Loucy (cell line): ENCODE data around the gene RAD51B.

Source experiments
- H2AFZ ChIP-seq: fragments of 200-600 bp; sonication (generic); 2 replicates; pipeline ENCODE4 v1.6.0; 2016; ENCODE audit warnings: antibody characterized with exemption, mild to moderate bottlenecking, low read length, moderate library complexity
- H3F3A ChIP-seq: fragments of 200-600 bp; 2 replicates; pipeline ENCODE4 v1.6.0; 2016; ENCODE audit warnings: antibody characterized with exemption, low read depth, mild to moderate bottlenecking
- H3K27me3 ChIP-seq: fragments of 200-600 bp; sonication (generic); 2 replicates; pipeline ENCODE4 v1.6.1; 2014; ENCODE audit warnings: low read length, mild to moderate bottlenecking; ENCODE audit not compliant: insufficient read depth, poor library complexity, severe bottlenecking
- H3K36me3 ChIP-seq: fragments of 200-600 bp; sonication (generic); 2 replicates; pipeline ENCODE4 v1.6.1; 2016; ENCODE audit warnings: low read length; ENCODE audit not compliant: insufficient read depth
- H3K4me1 ChIP-seq: fragments of 200-600 bp; sonication (generic); 2 replicates; pipeline ENCODE4 v1.5.1; 2014; ENCODE audit warnings: low read length, mild to moderate bottlenecking; ENCODE audit not compliant: insufficient read depth, poor library complexity, severe bottlenecking
- H3K4me2 ChIP-seq: fragments of 200-600 bp; sonication (generic); 2 replicates; pipeline ENCODE4 v1.6.0; 2014; ENCODE audit warnings: antibody characterized with exemption, low read length, low read depth, mild to moderate bottlenecking; ENCODE audit not compliant: poor library complexity, severe bottlenecking
- H3K4me3 ChIP-seq: fragments of 200-600 bp; sonication (generic); 2 replicates; pipeline ENCODE4 v1.5.1; 2014; ENCODE audit warnings: low read length, mild to moderate bottlenecking, mixed read lengths; ENCODE audit not compliant: poor library complexity, severe bottlenecking
- H3K79me2 ChIP-seq: fragments of 200-600 bp; sonication (generic); 2 replicates; pipeline ENCODE4 v1.6.1; 2014; ENCODE audit warnings: low read length; ENCODE audit not compliant: insufficient read depth
- H3K9ac ChIP-seq: fragments of 200-600 bp; sonication (generic); 2 replicates; pipeline ENCODE4 v1.6.0; 2014; ENCODE audit warnings: mild to moderate bottlenecking, low read depth, low read length, moderate library complexity; ENCODE audit not compliant: poor library complexity, severe bottlenecking
- H3K9me2 ChIP-seq: fragments of 200-600 bp; sonication (generic); replicated peaks from 2 replicates; pipeline ENCODE4 v1.6.1; 2016; ENCODE audit warnings: low read depth, low read length, mixed read lengths
- H3K9me3 ChIP-seq: fragments of 200-600 bp; sonication (generic); 2 replicates; pipeline ENCODE4 v1.6.1; 2014; ENCODE audit warnings: mild to moderate bottlenecking, antibody characterized with exemption, low read length, low read depth; ENCODE audit not compliant: insufficient read depth
- H4K20me1 ChIP-seq: fragments of 200-600 bp; sonication (generic); 2 replicates; pipeline ENCODE4 v1.6.0; 2014; ENCODE audit warnings: antibody characterized with exemption, low read length, mild to moderate bottlenecking; ENCODE audit not compliant: insufficient read depth, poor library complexity, severe bottlenecking
- EZH2phosphoT487 ChIP-seq: fragments of 200-600 bp; IDR thresholded peaks from 2 replicates; pipeline ENCODE4 v1.6.1; 2018; ENCODE audit warnings: antibody characterized with exemption, mild to moderate bottlenecking, moderate library complexity, borderline replicate concordance
- TF ChIP-seq, protein P1 (sequence below): fragments of 200-600 bp; sonication (generic); conservative IDR thresholded peaks from 2 replicates; pipeline ENCODE4 v1.5.1; 2014; ENCODE audit warnings: mild to moderate bottlenecking, antibody characterized with exemption, low read length

Gene RAD51B

DNA sequence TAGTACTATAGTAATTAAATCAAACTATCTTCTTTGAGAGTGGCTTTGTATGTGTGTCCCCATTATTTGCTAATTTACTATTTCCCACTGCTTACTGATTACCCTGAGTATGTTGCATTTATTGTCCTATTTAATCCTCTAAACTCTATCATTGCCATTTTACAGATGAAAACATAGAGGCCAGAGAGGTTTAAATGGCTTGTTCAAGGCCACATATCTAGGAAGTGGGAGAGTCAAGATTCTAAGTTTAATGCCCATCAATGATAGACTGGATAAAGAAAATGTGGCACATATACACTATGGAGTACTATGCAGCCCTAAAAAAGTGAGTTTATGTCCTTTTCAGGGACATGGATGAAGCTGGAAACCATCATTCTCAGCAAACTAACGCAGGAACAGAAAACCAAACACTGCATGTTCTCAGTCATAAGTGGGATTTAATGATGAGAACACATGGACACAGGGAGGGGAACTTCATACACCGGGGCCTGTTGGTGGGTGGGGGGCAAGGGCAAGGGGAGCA is 553.6 kb downstream of the RAD51B start:
- TF ChIP-seq EZH2phosphoT487: no peak
- TF ChIP-seq, protein P1, sequence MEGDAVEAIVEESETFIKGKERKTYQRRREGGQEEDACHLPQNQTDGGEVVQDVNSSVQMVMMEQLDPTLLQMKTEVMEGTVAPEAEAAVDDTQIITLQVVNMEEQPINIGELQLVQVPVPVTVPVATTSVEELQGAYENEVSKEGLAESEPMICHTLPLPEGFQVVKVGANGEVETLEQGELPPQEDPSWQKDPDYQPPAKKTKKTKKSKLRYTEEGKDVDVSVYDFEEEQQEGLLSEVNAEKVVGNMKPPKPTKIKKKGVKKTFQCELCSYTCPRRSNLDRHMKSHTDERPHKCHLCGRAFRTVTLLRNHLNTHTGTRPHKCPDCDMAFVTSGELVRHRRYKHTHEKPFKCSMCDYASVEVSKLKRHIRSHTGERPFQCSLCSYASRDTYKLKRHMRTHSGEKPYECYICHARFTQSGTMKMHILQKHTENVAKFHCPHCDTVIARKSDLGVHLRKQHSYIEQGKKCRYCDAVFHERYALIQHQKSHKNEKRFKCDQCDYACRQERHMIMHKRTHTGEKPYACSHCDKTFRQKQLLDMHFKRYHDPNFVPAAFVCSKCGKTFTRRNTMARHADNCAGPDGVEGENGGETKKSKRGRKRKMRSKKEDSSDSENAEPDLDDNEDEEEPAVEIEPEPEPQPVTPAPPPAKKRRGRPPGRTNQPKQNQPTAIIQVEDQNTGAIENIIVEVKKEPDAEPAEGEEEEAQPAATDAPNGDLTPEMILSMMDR: no peak
- Histone ChIP-seq H3K9me3 (no peaks in the 10 kb centered on the region), H3K36me3 (no peaks in the 10 kb centered on the region), H2AFZ (no peak overlapping the region), H4K20me1 (no peaks in the 10 kb centered on the region), H3K27me3 (no peaks in the 10 kb centered on the region), H3K4me2 (no peak overlapping the region), H3K4me3 (no peak overlapping the region), H3K4me1 (peaks cover 66% of the 10 kb centered on the region), H3K9me2 (no peaks in the 10 kb centered on the region), H3K9ac (no peak overlapping the region), H3K79me2 (no peaks in the 10 kb centered on the region), H3F3A (no peaks in the 10 kb centered on the region)

DNA sequence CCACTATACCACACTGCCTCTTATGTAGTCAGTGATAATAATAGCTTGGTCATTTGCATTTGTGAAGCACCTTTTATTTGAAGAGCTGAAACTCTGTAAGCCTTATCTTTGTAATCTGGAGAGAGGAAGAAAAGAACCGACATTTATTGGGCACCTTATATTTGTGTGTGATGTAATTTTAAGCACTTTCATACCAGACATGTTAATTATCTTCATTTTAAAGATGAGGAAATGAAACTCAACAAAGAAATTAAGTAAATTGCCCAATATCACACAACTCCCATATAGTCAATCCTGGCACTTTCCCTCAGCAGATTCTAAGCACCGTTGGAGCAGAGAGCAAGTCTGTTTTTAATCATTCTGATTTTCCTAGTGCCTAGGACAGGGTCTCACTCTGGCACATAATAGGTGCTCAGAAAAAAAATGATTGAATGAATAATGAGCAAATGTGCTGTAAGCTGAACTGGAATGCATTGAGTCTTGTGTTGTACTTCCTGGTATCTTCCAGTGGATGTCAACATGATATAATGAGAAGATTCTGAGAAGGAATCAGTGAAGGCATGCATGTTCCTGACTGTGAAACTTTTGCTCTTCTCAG is 554.4 kb downstream of the RAD51B start:
- Histone ChIP-seq H3K4me1 (peaks cover 60% of the 10 kb centered on the region), H3K4me2 (no peak overlapping the region)
- TF ChIP-seq EZH2phosphoT487: no peak
- TF ChIP-seq, protein P1: no peak

DNA sequence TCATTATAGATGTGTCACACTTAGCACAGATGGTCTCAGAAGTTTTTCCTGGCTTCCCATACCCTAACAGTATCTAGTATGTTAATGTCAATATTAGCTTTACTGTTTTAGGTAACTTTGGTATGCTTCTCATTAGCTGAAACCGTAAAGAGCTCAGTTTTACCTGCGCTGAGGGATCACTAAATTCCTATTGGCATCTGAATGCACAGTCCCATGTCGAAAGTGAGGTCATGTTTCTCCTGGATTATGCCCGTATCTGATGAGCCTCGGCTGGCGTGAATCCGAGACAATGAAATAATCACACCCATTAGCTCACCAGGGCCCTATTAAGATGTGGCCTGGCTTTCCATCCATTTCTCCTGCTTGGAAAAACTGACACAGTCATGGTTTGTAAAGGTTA is 555.1 kb downstream of the RAD51B start:
- Histone ChIP-seq H2AFZ (no peak overlapping the region), H3K27me3 (no peaks in the 10 kb centered on the region), H3F3A (no peaks in the 10 kb centered on the region), H3K9me3 (no peaks in the 10 kb centered on the region), H4K20me1 (no peaks in the 10 kb centered on the region), H3K9me2 (no peaks in the 10 kb centered on the region), H3K4me1 (peaks cover 58% of the 10 kb centered on the region), H3K4me2 (no peak overlapping the region), H3K9ac (no peak overlapping the region), H3K79me2 (no peaks in the 10 kb centered on the region), H3K4me3 (no peak overlapping the region), H3K36me3 (no peaks in the 10 kb centered on the region)
- TF ChIP-seq, protein P1: no peak
- TF ChIP-seq EZH2phosphoT487: no peak

More for the DNA sequence above, 554.4 kb downstream of the RAD51B start:
- Histone ChIP-seq H3K9me3 (no peaks in the 10 kb centered on the region), H3K27me3 (no peaks in the 10 kb centered on the region), H3K79me2 (no peaks in the 10 kb centered on the region), H4K20me1 (no peaks in the 10 kb centered on the region), H3K9ac (no peak overlapping the region), H2AFZ (no peak overlapping the region), H3F3A (no peaks in the 10 kb centered on the region), H3K9me2 (no peaks in the 10 kb centered on the region), H3K36me3 (no peaks in the 10 kb centered on the region), H3K4me3 (no peak overlapping the region)
